GM12878 (cell line): ENCODE data around the gene TAS2R60. TPM values are rescaled to one million over a fixed set of nuclear protein-coding genes. Genes with fewer than 3 reads are reported as not detected.

Experiments
- ATAC-seq: fragments of 200-7000 bp; cut with Tn5 transposase; 3 replicates; pipeline ENCODE4 v1.9.1; 2020; ENCODE audit warnings: mild to moderate bottlenecking, moderate library complexity
- BruUV-seq: library from RNA; stranded (reverse); fragments of 400-500 nt; replicated peaks from 2 replicates; lab custom pipeline; 2021; lab: Mats Ljungman, UMichigan
- CTCF ChIA-PET: fragments of 300-600 bp; sonication (Branson Sonifier 250); formaldehyde crosslinking; extraction: SDS; loops from one replicate; lab custom pipeline; 2021; ENCODE audit warnings: inconsistent platforms; lab: Yijun Ruan, JAX
- POLR2A ChIA-PET: fragments of 350-600 bp; formaldehyde crosslinking; extraction: SDS; loops from one replicate; lab custom pipeline; 2021; ENCODE audit warnings: inconsistent platforms; lab: Charles Lee
- RAD21 ChIA-PET: fragments of 300-600 bp; sonication (Branson Sonifier 250); formaldehyde crosslinking; loops from one replicate; lab custom pipeline; 2023; ENCODE audit warnings: antibody characterized with exemption; ENCODE audit not compliant: unreplicated experiment; lab: Charles Lee
- SMC1A ChIA-PET: fragments of 300-600 bp; sonication (Branson Sonifier 250); formaldehyde crosslinking; loops from one replicate; lab custom pipeline; 2023; ENCODE audit not compliant: unreplicated experiment, uncharacterized antibody; lab: Charles Lee
- DNase-seq: peaks from one replicate; pipeline ENCODE4 v3.0.0-alpha.2; 2011; ENCODE audit warnings: low read depth, low spot score
- FAIRE-seq: peaks from 3 replicates; lab custom pipeline; 2011; peaks lifted over from hg19 to GRCh38; lab: Jason Lieb, UNC
- H2AFZ ChIP-seq: 2 replicates; pipeline ENCODE4 v1.6.0; 2011; ENCODE audit warnings: low read depth, low read length, control low read depth; ENCODE audit not compliant: control insufficient read depth
- H3K27ac ChIP-seq: 2 replicates; pipeline ENCODE4 v1.5.1; 2011; ENCODE audit warnings: control low read depth; ENCODE audit not compliant: control insufficient read depth, insufficient read depth
- H3K27me3 ChIP-seq, 2 experiments: replicated peaks in 1 of 2; 2 replicates each; pipeline versions ENCODE4 v1.6.0 to v1.6.1; 2011; ENCODE audit warnings: low read length in 1 of 2; ENCODE audit not compliant: control insufficient read depth in 2 of 2, insufficient read depth in 2 of 2
- H3K36me3 ChIP-seq, 2 experiments: 2 replicates each; pipeline ENCODE4 v1.5.1; 2011; ENCODE audit warnings: low read length in 1 of 2; ENCODE audit not compliant: control insufficient read depth in 2 of 2, insufficient read depth in 2 of 2
- H3K4me1 ChIP-seq: 2 replicates; pipeline ENCODE4 v1.6.1; 2011; ENCODE audit warnings: mild to moderate bottlenecking, low read length, moderate library complexity, mixed read lengths; ENCODE audit not compliant: control insufficient read depth, insufficient read depth
- H3K4me2 ChIP-seq: 2 replicates; pipeline ENCODE4 v1.6.0; 2011; ENCODE audit warnings: control low read depth; ENCODE audit not compliant: control insufficient read depth, insufficient read depth
- H3K4me3 ChIP-seq: fragments of 200-600 bp; sonication (generic); 2 replicates; pipeline ENCODE4 v1.5.1; 2016
- H3K79me2 ChIP-seq: 2 replicates; pipeline ENCODE4 v1.6.0; 2011; ENCODE audit warnings: low read length; ENCODE audit not compliant: control insufficient read depth, insufficient read depth
- H3K9ac ChIP-seq: 2 replicates; pipeline ENCODE4 v1.8.0; 2011; ENCODE audit warnings: low read length, control low read depth, mixed read lengths; ENCODE audit not compliant: control insufficient read depth, insufficient read depth
- H3K9me3 ChIP-seq: replicated peaks from 3 replicates; pipeline ENCODE4 v1.5.1; 2011; ENCODE audit warnings: mild to moderate bottlenecking, low read length; ENCODE audit not compliant: control insufficient read depth, insufficient read depth
- H4K20me1 ChIP-seq: 2 replicates; pipeline ENCODE4 v1.6.0; 2011; ENCODE audit not compliant: control insufficient read depth, insufficient read depth
- EP300 ChIP-seq, 2 experiments: fragments of 150-350 bp in 1 of 2; IDR thresholded peaks; 2 replicates each; pipeline ENCODE4 v1.6.1; 2011 to 2012; ENCODE audit warnings: low read depth in 2 of 2, low read length in 2 of 2, borderline replicate concordance in 1 of 2, improper control_type of control experiment in 1 of 2, inconsistent platforms in 1 of 2; ENCODE audit not compliant: control insufficient read depth in 1 of 2
- HDAC2 ChIP-seq: fragments of 200-600 bp; sonication (generic); IDR thresholded peaks from 2 replicates; pipeline ENCODE4 v1.6.1; 2017
- IRF4 ChIP-seq: IDR thresholded peaks from 2 replicates; pipeline ENCODE4 v1.6.1; 2011; ENCODE audit warnings: low read depth, low read length
- LARP7 ChIP-seq: fragments of 450-650 bp; IDR thresholded peaks from 2 replicates; pipeline ENCODE4 v1.6.1; 2017; ENCODE audit warnings: mild to moderate bottlenecking
- RCOR1 ChIP-seq: conservative IDR thresholded peaks from 2 replicates; pipeline ENCODE4 v1.6.1; 2012; ENCODE audit warnings: low read depth, low read length, improper control_type of control experiment
- TCF12 ChIP-seq: IDR thresholded peaks from 2 replicates; pipeline ENCODE4 v1.6.1; 2011; ENCODE audit warnings: low read depth, mild to moderate bottlenecking, low read length
- YY1 ChIP-seq: IDR thresholded peaks from 2 replicates; pipeline ENCODE4 v1.6.1; 2011; ENCODE audit warnings: low read depth, mild to moderate bottlenecking, low read length
- ZNF384 ChIP-seq: IDR thresholded peaks from 2 replicates; pipeline ENCODE4 v1.6.1; 2012; ENCODE audit warnings: low read depth, mild to moderate bottlenecking, low read length, improper control_type of control experiment, borderline replicate concordance
- WGBS: methylation state at CpG from one replicate; pipeline ENCODE4 v1.1.6; 2016; ENCODE audit warnings: low lambda C conversion rate; ENCODE audit not compliant: insufficient replicate concordance, insufficient coverage; ENCODE audit errors: missing lambda C conversion rate; 5-methylcytosine and 5-hydroxymethylcytosine counted together
- in situ Hi-C: fragments of 300-500 bp; cut with MboI; formaldehyde crosslinking; loops from 9 replicates; pipeline ENCODE4 v1.14.3; 2018; ENCODE audit warnings: mixed read lengths
- intact Hi-C: fragments of 100-400 bp; cut with micrococcal nuclease; formaldehyde crosslinking; loops from one replicate; pipeline ENCODE4 v1.14.2; 2022; ENCODE audit not compliant: unreplicated experiment
- polyA plus RNA-seq, 11 experiments: library from polyadenylated mRNA; depleted of rRNA in 4 of 11; unstranded in 6 of 11; stranded (reverse) in 5 of 11; fragments of >200 nt; fragmentation: Nextera tagmentation in 4 of 11; fragmentation: Illumina TruSeq in 1 of 11; extraction: Ambion mirVana in 4 of 11; extraction: Trizol in 1 of 11; gene quantifications; 1 replicate in 1 of 11; 2 replicates in 10 of 11; pipeline versions ENCODE4 v1.2.1 to v1.2.3, GENCODE V29; 2011 to 2016; ENCODE audit warnings: inconsistent platforms in 2 of 11, missing spikeins in 2 of 11, low read depth in 1 of 11
- total RNA-seq, 4 experiments: library from RNA; depleted of rRNA in 3 of 4; stranded (reverse); fragments of >200 nt in 3 of 4; fragmentation: Illumina TruSeq in 1 of 4; extraction: Trizol in 1 of 4; gene quantifications; 2 replicates each; pipeline versions ENCODE4 v1.2.1 to v1.2.3, GENCODE V29; 2013 to 2021
- TF ChIP-seq, protein P1 (sequence below): IDR thresholded peaks from 2 replicates; pipeline ENCODE4 v1.6.1; 2012; ENCODE audit warnings: low read depth, low read length, improper control_type of control experiment
- TF ChIP-seq, protein P2 (sequence below): IDR thresholded peaks from 2 replicates; pipeline ENCODE4 v1.6.1; 2011; ENCODE audit warnings: low read depth, low read length, improper control_type of control experiment, borderline replicate concordance
- TF ChIP-seq, protein P3 (sequence below): fragments of 450-650 bp; IDR thresholded peaks from 2 replicates; pipeline ENCODE4 v1.6.1; 2017; ENCODE audit warnings: borderline replicate concordance
- TF ChIP-seq, protein P4 (sequence below): fragments of 450-650 bp; formaldehyde crosslinking; IDR thresholded peaks from 2 replicates; pipeline ENCODE4 v1.4.0; 2022; ENCODE audit warnings: mild to moderate bottlenecking, moderate library complexity

TAS2R60 gene
- total and polyA plus RNA-seq, 10 of the 15 experiments (the other 5 are each of a cell fraction or from before 2014, with no cell fraction given) = not detected

DNA sequence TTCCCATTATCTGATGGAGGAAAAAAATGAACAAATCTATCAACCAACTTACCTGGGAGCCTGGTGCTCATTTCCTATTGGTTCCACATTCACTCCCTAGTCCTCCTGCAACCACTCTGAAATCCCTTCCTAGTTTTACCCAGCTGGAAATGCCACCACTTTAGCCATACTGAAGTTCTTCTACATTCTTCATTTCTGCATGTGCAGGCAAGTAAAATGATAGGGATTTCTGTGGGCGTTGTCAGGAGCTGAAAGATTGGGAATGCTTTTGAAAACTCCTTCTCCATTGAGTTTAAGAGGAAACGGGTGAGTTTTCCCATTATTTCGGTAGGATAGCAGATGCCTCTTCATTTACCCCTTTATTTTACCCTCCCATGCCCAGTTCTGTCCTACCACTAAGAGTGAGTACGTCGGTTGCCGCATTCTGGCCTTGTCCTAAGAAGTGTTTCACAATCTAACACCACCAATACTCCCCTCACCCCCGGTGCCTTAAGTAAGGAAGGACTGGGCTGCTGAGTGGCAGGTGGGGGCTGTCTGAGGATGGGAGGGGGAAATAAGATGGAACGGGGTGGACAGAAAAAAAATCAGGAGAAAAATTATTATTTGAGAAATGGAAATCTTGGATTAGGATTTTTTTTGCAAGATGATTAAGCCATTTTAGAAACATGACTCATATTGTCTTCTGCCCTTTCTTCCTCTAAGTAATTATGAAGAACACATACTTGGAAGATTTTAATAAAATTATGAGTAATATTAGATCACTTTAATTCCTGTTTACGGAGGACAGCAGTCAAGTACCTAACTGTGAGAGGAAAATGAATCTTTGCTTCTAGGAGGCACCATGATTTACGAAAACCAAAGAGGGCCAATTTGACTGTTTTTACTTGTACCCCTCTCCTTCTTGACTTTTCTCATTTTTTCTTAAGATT lies 13.2 kb upstream of the TAS2R60 start:
- Histone ChIP-seq H3K36me3 (no peaks in the 10 kb centered on the region), H3K79me2 (no peaks in the 10 kb centered on the region), H3K4me3 (no peak overlapping the region), H3K9ac (no peak overlapping the region), H3K27me3 (no peaks in the 10 kb centered on the region; a peak in 1 of 4 replicates), H3K27ac (no peak overlapping the region), H3K4me1 (no peaks in the 10 kb centered on the region), H4K20me1 (no peaks in the 10 kb centered on the region), H3K4me2 (no peak overlapping the region), H2AFZ (no peak overlapping the region), H3K9me3 (no peaks in the 10 kb centered on the region)
- no TSS peak for BruUV-seq
- POLR2A ChIA-PET = no interaction called here
- in situ Hi-C loops (no loop called here), intact Hi-C loops (no loop called here)
- CTCF ChIA-PET = no interaction called here
- ATAC-seq (no peak), DNase-seq (no peak), FAIRE-seq (no peak)
- WGBS = 33% methylated on average over 10 of the region's 10 CpGs
- TF ChIP-seq HDAC2 (no peak), IRF4 (no peak), EP300 (IDR thresholded peaks at IDR 0.05; ENCODE audit: borderline replicate concordance in 1 of 2, control insufficient read depth in 1 of 2, low read depth in 2 of 2, low read length in 2 of 2) (no peak), LARP7 (no peak), YY1 (no peak), RCOR1 (no peak), TCF12 (no peak), ZNF384 (no peak)
- TF ChIP-seq, protein P1, sequence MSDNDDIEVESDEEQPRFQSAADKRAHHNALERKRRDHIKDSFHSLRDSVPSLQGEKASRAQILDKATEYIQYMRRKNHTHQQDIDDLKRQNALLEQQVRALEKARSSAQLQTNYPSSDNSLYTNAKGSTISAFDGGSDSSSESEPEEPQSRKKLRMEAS = no peak
- TF ChIP-seq, protein P2, sequence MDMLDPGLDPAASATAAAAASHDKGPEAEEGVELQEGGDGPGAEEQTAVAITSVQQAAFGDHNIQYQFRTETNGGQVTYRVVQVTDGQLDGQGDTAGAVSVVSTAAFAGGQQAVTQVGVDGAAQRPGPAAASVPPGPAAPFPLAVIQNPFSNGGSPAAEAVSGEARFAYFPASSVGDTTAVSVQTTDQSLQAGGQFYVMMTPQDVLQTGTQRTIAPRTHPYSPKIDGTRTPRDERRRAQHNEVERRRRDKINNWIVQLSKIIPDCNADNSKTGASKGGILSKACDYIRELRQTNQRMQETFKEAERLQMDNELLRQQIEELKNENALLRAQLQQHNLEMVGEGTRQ = no peak
- TF ChIP-seq, protein P3, sequence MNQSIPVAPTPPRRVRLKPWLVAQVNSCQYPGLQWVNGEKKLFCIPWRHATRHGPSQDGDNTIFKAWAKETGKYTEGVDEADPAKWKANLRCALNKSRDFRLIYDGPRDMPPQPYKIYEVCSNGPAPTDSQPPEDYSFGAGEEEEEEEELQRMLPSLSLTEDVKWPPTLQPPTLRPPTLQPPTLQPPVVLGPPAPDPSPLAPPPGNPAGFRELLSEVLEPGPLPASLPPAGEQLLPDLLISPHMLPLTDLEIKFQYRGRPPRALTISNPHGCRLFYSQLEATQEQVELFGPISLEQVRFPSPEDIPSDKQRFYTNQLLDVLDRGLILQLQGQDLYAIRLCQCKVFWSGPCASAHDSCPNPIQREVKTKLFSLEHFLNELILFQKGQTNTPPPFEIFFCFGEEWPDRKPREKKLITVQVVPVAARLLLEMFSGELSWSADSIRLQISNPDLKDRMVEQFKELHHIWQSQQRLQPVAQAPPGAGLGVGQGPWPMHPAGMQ = no peak
- TF ChIP-seq, protein P4, sequence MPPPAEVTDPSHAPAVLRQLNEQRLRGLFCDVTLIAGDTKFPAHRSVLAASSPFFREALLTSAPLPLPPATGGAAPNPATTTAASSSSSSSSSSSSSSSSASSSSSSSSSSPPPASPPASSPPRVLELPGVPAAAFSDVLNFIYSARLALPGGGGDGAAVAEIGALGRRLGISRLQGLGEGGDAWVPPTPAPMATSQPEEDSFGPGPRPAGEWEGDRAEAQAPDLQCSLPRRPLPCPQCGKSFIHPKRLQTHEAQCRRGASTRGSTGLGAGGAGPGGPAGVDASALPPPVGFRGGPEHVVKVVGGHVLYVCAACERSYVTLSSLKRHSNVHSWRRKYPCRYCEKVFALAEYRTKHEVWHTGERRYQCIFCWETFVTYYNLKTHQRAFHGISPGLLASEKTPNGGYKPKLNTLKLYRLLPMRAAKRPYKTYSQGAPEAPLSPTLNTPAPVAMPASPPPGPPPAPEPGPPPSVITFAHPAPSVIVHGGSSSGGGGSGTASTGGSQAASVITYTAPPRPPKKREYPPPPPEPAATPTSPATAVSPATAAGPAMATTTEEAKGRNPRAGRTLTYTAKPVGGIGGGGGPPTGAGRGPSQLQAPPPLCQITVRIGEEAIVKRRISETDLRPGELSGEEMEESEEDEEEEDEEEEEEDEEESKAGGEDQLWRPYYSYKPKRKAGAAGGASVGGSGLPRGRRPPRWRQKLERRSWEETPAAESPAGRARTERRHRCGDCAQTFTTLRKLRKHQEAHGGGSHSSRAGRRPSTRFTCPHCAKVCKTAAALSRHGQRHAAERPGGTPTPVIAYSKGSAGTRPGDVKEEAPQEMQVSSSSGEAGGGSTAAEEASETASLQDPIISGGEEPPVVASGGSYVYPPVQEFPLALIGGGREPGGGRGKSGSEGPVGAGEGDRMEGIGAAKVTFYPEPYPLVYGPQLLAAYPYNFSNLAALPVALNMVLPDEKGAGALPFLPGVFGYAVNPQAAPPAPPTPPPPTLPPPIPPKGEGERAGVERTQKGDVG (CRISPR knock-in tag) = no peak
- RAD21 ChIA-PET = no interaction called here
- SMC1A ChIA-PET = no interaction called here
